Sciatic nerve (tissue), 2 donors: ENCODE data around the gene GALNT6. TPM values are rescaled to one million over a fixed set of nuclear protein-coding genes. Genes with fewer than 3 reads are reported as not detected.
A peak's percentile ranks its signal among the peaks of the same experiment; 100 is the strongest.

ENCODE experiments used
- ATAC-seq: fragments of 200-7000 bp; cut with Tn5 transposase; one replicate; pipeline ENCODE4 v1.9.1; 2020; ENCODE audit warnings: mild to moderate bottlenecking, moderate library complexity
- DNase-seq: peaks from one replicate; pipeline ENCODE4 v3.0.0-alpha.2; 2020; ENCODE audit warnings: low spot score
- intact Hi-C: fragments of 100-400 bp; cut with DNase I; formaldehyde crosslinking; loops from one replicate; pipeline ENCODE4 v1.14.2; 2022
- total RNA-seq: library from RNA; stranded (reverse); fragmentation: NEBNext Ultra II Directional; extraction: Animal tissue kit (Norgen Biotek cat#: 25700); gene quantifications from one replicate; pipeline ENCODE4 v1.2.1, GENCODE V29; 2021
- donor health status: DM: no; HTN: no; CAD: no.
- donor health status: DM: no; HTN: no; CAD: no.

Gene GALNT6
- total RNA-seq, 1 donor from 2014 or later, result 4.0 TPM

DNA sequence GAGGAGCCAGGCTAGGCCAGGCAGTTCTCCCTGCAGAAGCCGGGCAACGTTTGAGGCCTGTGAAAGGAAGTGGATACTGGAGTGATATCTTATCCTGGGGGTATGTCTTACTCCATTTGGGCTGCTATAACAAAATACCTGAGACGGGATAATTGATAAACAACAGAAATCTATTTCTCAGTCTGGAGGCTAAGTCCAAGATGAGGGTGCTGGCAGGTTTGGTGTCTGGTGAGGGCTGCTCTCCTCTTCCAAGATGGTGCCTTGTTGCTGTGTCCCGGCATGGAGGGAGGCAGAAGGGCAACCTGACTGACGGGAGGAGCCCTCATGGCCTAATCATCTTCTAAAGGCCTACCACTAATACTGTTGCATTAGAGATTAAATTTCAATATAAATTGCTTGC lies 15.7 kb upstream of the GALNT6 start:
- ATAC-seq, result no peak
- intact Hi-C loops, result no loop called here

DNA sequence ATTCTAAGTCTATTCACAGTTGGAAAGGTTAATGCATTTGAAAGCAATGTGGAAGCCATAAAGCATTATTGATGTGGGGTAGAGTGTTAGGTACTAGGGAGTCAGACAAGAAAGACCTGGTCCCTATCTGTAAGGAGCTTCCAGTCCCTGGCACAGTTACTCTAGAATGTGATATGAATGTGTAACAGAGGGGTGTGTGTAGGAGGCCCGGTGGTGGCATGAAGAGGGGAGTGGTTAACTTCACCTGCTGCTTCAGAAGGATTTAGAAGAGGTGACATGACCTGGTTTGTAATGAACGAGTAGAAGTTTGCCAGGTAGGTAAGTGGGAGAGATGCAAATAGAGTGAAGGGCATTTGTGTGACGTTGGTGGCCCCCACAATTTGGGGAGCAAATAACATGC lies 15.1 kb upstream of the GALNT6 start:
- ATAC-seq (no peak), DNase-seq (no peak)
- intact Hi-C loops, result no loop called here

More for the DNA sequence above, 15.7 kb upstream of the GALNT6 start:
- DNase-seq, result no peak

DNA sequence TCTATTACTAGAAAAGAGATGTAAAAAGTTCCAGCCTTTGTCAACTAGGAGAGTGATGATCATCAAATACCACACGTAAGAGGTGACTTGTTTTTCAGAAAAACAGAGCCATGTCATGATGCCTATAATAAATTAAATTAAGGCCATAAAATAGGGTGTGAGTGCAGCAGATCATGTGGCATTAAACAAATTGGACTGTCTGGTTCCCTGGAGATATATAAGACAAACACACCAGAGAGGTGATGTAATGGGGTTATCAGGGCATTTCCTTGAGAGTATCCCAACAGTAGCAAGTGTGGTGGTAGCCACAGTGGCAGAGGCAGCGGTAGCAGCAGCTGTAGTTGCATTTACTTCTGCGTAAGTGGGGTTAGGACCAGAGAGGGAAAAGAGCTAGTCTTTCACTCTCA lies 14.6 kb upstream of the GALNT6 start:
- intact Hi-C loops, result no loop called here
- DNase-seq (no peak), ATAC-seq (no peak)

DNA sequence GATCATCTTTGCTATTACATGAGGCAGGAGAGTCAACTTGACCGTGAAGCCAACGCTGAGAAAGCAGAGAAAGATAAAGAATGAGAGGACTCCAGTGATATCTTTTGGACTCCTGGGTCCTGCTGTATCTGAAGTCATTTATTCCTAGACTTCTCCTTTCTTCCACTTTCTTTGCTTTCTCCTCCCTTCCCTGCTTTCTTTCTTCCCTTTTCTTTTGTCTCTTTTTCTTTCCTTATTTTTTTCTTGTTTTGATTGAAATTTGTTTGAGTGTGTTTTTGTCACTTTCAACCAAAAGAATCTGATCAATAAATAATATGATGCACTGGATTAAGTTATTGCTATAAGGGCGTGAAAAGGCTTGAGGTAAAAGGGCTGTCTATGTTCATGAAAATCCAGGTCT lies 13.4 kb upstream of the GALNT6 start:
- intact Hi-C loops, result no loop called here
- DNase-seq (no peak), ATAC-seq (no peak)

DNA sequence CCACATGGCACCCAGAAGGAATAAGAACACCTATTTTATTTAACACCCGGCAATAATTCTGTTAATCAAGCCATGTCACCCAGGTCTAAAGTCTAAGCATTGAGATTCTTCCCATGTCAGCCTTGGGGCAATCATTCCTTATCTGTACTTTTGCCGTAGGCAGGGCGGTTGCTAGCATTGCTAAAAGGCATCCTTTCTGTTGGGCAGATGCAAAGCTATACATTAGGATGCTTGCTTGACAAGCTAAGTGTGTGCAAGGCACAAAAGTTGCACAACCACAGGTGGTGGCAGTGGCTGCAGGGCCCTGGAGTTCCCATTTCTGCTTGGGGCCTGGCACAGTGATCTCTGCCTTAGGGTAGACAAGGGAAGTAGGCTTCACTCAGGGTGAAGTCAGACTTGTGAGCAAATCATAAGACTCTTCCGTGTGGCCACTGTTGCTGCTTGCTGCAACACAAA lies 12.5 kb upstream of the GALNT6 start:
- intact Hi-C loops, result no loop called here
- no peak for DNase-seq
- ATAC-seq, result peak; percentile 49

DNA sequence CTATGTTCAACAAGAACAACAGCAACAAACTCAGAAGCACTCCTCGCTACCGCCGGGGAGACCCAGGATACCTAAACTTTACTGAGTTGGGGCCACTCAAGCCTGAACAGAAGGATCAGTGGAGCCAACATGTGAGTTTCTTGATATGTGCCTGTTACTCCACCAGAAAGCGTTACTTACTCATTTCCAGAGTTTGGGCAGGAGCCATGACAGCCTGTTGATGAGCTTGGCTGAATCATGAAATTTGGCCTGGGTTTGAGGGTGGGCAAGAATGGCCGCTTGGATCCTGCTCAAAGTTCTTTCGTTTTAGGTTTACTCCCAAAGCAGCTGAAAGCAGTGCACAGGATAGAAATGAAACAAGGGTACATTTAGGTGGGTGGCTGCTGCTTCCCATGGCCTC lies 12.0 kb upstream of the GALNT6 start:
- DNase-seq (no peak), ATAC-seq (no peak)
- intact Hi-C loops, result no loop called here

DNA sequence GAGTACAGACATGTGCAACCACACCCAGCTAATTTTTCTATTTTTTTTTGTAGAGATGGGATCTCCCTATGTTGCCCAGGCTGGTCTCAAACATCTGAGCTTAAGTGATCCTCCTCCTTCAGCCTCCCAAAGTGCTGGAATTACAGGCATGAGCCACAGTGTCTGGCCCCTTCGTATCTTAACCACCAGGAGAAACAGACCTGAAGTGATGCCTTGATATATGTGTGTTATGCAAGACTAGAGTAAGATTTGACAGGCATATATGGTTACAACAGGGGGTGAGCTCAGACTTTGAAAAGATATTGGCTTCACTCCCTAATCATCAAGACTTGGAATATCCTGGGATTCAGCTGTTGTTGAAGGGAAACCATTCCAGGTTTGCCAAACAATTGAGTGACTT lies 10.7 kb upstream of the GALNT6 start:
- intact Hi-C loops, result no loop called here
- no peak for DNase-seq
- no peak for ATAC-seq

DNA sequence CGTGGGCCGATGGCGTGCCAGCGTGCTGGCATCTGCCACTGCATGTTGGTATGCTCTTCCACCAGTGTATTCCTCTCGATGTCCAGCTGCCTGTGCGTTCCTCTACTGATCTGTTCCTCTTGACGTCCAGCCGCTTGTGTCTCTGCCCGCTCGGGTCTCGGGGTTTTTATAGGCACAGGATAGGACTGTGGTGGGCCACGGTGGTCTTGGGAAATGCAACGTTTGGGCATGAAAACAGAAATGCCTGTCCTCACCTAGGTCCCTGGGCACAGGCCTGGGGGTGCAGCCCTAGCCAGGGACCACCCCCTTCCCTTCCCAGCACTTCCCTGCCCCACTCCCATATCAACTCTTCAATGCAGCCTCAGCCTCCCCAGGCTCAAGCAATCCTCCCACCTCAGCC lies 10.3 kb upstream of the GALNT6 start:
- intact Hi-C loops, result no loop called here
- no peak for DNase-seq

DNA sequence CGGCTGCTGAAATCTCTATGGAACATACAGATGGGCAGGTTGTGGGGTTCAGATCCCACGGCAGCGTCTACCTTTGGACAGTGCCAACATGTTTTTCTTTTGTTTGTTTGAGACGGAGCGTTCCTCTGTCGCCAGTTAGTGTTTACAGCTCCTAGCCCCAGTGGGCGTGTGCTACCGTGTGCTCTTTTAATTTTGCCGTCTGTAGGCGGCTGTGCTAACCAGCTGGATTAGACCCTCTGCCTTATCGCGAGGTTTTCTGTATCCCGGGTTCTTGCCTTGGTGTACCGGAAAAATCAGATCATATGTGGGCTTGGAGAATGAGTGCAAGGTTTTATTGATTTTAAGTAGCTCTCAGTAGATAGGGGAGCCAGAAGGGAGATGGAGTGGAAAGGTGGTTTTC lies 9.8 kb upstream of the GALNT6 start:
- DNase-seq (no peak), ATAC-seq (no peak)
- intact Hi-C loops, result no loop called here

More for the DNA sequence above, 10.3 kb upstream of the GALNT6 start:
- ATAC-seq, result no peak

DNA sequence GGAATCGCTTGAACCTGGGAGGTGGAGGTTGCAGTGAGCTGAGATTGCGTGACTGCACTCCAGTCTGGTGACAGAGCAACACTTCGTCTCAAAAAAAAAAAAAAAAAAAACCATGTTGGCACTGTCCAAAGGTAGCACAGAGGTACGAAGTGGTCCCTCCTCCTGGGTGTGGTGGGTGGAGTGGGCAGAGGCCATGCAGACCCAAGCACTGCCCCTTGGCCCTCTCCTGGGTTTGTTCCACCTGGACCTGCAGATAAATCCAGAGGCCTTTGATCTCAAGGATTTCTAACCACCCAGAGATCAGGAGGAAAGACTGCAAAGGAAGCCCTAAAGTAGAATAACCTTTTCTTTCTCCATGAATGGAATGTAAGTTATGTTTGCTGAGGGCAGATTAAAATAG lies 8.7 kb upstream of the GALNT6 start:
- DNase-seq, result no peak
- intact Hi-C loops, result no loop called here
- ATAC-seq, result no peak

DNA sequence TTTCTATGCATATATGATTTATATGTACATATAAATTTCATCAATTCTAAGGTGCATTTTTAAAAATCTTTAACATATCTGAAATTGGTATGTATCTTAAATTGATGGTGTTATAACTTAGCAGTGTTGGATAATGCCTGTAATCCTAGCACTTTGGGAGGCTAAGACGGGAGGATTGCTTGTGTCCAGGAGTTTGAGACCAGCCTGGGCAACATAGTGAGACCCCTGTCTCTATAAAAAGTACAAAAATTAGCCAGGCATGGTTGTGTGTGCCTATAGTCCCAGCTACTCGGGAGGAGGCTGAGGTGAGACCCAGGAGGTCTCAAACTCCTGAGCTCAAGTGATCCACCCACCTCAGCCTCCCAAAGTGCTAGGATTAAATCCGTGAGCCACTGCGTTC lies 6.5 kb upstream of the GALNT6 start:
- intact Hi-C loops, result no loop called here
- DNase-seq (no peak), ATAC-seq (no peak)

DNA sequence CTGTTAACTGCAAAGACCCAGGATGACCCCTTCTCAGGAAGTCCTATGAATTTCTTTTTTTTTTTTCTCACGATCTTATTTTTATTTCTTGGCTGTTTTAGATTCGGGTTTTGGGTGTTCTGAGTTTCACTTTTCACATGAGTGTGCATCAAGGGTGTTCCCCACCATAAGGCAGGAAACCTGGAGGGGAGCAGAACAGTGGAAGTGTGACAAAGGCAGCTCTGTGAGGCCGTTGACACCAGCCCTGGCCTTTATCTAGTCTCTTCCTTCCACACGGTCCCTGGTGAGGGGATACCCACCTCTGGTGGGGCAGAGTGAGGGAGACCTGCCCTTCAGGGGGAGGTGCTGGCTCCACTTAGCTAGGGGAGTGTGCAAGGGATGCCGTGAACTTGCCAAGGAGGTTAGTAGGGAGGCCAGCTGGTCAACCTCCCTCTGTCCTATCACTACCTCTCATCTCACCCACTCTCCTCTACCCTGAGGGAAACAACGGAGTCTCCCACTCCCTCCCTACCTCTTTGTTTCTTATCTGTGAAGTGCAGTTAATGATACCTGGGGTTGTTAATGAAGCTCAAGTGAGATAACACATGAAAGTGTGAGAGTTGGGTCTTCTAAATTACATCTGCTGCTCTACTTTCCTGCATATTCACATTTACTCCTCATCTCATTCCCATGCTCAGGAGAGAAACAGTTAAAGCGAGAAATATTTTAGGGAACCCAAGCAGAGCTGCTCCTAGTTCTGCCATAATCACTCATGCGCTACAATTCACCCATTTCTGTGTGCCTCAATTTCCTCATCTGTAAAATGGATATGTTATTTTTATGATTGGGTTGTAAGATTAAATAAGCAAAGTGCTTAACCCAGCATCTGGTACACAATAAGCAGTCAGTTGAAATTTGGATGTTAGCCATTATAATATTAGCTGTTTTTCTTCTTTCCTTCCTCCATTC lies 4.4 kb upstream of the GALNT6 start:
- DNase-seq (no peak), ATAC-seq (no peak)
- intact Hi-C loops, result no loop called here

DNA sequence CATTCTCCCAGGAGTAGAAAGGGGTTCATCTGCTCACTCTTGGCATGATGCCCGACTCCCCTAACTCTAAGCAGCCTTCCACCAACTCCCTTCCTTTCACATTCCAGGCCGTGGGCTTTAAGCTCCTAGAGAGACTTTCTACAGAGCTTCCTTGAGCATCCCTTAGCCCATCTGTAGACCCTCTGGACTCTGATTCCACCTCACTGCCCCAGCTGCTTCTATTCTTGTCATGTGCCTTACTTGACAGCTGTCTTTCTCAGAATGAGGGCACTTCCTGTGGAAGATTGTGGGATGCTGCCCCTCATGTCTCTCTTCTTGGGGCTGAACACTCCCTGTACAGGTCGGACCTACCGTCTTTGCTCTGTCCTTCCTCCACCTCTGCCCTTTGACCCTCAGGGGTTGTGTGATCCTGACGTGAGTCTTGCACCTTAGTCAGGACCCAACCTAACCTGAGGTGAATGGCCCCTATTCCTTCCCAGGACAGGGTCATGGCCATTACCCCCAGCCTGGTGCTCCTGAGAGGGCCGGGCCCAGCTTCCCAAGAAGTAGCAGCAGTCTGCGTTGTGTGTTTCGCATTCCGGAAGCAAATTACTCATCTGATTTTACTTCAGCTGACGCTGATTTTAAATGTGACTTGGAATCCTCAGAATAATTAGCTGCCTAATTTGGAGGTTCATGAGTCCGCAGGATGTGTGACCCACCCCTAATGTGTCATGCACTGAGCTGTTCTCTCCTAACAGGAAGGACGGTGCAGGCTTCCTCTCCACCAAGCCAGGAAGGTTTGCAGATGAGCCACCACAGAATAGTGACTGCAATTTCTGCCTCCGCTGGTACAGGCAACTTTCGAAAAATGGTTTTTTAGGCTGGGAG lies 2.7 kb upstream of the GALNT6 start:
- intact Hi-C loops, result no loop called here
- DNase-seq (no peak), ATAC-seq (no peak)

DNA sequence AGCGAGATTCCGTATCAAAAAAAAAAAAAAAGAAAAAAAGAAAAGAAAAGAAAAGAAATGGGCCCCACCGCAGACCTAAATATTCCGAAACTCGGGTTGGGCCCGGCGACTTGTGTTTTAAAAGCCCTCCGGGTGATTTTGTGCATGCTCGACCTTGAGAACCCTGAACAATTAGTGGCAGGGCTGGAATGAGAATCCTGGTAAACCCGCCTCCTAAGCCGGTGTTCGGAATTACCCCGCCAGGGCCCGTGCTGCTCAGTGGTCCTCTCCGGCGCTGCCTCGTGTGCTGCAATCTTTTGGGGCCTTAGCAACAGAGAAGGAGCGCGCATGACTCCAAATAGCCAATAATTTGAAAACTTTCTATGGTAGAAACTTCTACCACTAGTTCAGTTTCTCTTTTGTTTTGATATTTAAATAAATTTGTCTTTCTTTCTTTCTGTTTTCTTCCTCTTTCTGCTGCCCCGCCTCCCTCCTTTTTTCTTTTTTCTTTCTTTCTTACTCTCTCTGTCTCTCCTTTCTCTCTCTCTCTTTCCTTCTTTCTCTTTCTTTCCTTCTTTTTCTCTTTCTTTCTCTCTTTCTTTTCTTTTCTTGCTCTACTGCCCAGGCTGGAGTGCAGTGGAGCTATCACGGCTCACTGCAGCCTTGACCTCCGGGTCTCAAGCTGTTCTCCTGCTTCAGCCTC lies 1.5 kb upstream of the GALNT6 start:
- DNase-seq (no peak), ATAC-seq (peak; percentile 56)
- intact Hi-C loops, result no loop called here

DNA sequence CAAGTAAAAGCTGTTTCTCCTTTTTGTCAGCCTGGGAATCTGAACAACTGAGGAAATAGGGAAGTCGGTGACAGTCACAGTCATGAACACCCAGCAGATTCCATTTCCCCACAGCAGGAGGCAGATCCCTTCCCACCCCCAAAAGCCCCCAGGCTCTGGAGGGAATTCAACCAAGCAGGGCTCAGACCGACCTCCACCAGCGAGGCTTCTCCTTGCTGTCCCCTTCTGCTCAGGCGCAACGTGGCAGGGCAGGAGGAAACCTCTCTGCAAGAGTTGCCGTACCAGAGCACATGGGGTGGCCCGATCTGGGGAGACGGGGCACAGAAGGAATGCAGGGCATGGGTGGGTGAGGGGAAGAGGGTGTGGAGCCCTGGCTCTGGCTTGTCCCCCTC lies 319 bp downstream of the GALNT6 start:
- peak; percentile 58 for ATAC-seq
- DNase-seq, result no peak
- intact Hi-C loops, result no loop called here

DNA sequence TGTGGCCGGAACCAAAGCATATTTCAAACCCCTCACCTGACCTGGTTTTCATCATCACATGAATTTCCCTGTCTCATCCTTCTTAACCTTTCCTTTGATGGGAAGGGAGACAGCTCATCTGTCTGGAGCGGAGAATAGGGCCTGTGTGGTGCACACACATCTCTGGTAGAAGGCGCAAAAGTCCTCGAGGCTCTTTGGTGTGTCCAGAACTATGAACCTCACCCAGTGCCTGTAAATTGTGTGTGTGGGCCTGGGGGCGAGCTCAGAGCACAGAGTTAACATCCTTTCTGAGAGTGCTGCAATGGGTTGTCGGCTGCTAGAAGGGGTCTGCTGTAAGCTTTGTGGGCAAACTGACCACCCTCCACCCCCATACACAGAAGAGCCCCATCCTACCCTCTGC lies 749 bp downstream of the GALNT6 start:
- intact Hi-C loops, result no loop called here
- ATAC-seq (no peak), DNase-seq (no peak)

DNA sequence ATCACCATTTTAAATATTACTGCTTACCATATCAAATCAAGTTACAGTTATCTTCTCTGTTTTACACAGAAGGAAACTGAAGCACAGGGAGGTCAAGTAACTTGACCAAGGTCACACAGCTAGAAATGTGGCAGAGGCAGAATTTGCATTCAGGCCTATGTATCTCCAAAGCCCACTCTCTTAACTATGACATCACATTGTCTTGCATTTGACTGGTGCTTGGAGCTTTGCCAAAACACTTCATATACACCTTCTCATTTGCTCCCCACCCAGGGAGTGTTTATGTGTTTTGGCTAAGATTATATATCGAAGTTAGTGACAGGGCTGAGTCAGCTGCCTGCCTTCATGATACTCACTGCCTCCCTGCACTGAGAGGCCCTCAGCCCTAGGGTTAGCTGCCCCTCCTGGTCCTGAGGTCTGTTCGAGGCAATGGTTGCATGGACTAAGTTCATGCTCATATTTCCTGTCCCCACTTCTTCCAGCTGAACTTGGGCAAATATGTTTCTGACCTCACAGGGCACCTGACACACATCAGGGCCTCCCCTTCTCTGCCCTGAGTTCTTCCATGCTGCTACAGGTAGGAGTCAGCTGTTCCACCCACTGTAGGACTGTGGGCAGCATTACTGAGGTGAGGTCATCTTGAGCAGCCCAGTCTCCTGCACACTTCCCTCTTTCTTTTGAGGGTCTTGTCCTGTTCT lies 1.8 kb downstream of the GALNT6 start:
- intact Hi-C loops, result no loop called here
- ATAC-seq (no peak), DNase-seq (no peak)

DNA sequence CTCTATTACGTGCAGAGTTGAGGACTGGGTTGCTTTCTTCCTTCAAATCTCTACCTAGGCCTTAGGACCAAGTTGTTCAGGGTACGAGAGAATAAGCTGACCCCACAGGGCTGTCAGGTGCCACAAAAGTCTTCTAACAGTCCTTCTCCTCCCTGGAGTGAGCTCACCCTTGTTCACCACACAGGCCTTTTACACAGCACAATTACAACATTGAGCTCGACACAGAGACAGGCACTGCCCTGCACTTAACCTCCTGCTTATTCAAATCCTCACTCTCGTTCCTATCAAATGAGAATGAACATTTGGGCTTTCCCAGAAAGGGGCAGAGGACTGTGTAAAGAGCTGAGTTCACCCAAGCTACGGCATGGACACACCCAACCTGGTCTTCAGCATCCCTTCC lies 2.4 kb downstream of the GALNT6 start:
- intact Hi-C loops, result no loop called here
- no peak for DNase-seq
- no peak for ATAC-seq
